WTC11 (cell line): ENCODE results near the gene SLC39A6. TPM values are rescaled to one million over a fixed set of nuclear protein-coding genes. Genes with fewer than 3 reads are reported as not detected.
"Not testable (repeated sequence)": the region's sequence is repeated elsewhere in the genome, so short reads cannot be mapped to it uniquely, and the experiment has no call there.

Experiments
- ATAC-seq: fragments of 200-7000 bp; cut with Tn5 transposase; 2 replicates; pipeline ENCODE4 v1.10.0; 2021; ENCODE audit warnings: mild to moderate bottlenecking, moderate library complexity
- CTCF ChIA-PET: fragments of 300-600 bp; sonication (Branson Sonifier 250); formaldehyde crosslinking; loops from one replicate; lab custom pipeline; 2021; ENCODE audit warnings: antibody characterized with exemption; lab: Charles Lee
- POLR2A ChIA-PET: fragments of 350-600 bp; sonication (Branson Sonifier 250); formaldehyde crosslinking; loops from one replicate; lab custom pipeline; 2021; ENCODE audit warnings: antibody characterized with exemption; lab: Charles Lee
- DNase-seq: peaks from one replicate; pipeline ENCODE4 v3.0.0; 2021; ENCODE audit warnings: low spot score
- H3K27ac Mint-ChIP-seq: 2 replicates; pipeline ENCODE4 v1.8.0; 2021; ENCODE audit warnings: mixed read lengths
- H3K27me3 Mint-ChIP-seq: 2 replicates; pipeline ENCODE4 v1.8.0; 2021; ENCODE audit warnings: low read depth, mild to moderate bottlenecking, moderate library complexity, mixed read lengths
- H3K36me3 Mint-ChIP-seq: 2 replicates; pipeline ENCODE4 v1.8.0; 2021; ENCODE audit warnings: mixed read lengths
- H3K4me1 Mint-ChIP-seq: 2 replicates; pipeline ENCODE4 v1.8.0; 2022; ENCODE audit warnings: mixed read lengths
- H3K4me3 Mint-ChIP-seq: 2 replicates; pipeline ENCODE4 v1.8.0; 2021; ENCODE audit warnings: mild to moderate bottlenecking, moderate library complexity, mixed read lengths
- H3K9me3 Mint-ChIP-seq: 2 replicates; pipeline ENCODE4 v1.8.0; 2021; ENCODE audit warnings: mixed read lengths
- ATF3 ChIP-seq: sonication (generic); formaldehyde crosslinking; conservative IDR thresholded peaks from 2 replicates; pipeline ENCODE4 v1.8.1; 2022; ENCODE audit warnings: mild to moderate bottlenecking, missing genetic modification reagents
- ATF6 ChIP-seq: sonication (generic); formaldehyde crosslinking; IDR thresholded peaks from 2 replicates; pipeline ENCODE4 v1.8.1; 2023; ENCODE audit warnings: mild to moderate bottlenecking, missing genetic modification reagents
- CTCF ChIP-seq: fragments of 200-600 bp; IDR thresholded peaks from 2 replicates; pipeline ENCODE4 v1.8.0; 2022; ENCODE audit warnings: antibody characterized with exemption
- EMX1 ChIP-seq: fragments of 250-450 bp; sonication (Bioruptor Pico); IDR thresholded peaks from 2 replicates; pipeline ENCODE4 v1.8.0; 2021; ENCODE audit warnings: mild to moderate bottlenecking
- FOXJ3 ChIP-seq: sonication (generic); formaldehyde crosslinking; IDR thresholded peaks from 2 replicates; pipeline ENCODE4 v1.9.0; 2021; ENCODE audit warnings: missing genetic modification reagents, mild to moderate bottlenecking, borderline replicate concordance
- FOXP1 ChIP-seq: sonication (generic); formaldehyde crosslinking; IDR thresholded peaks from 2 replicates; pipeline ENCODE4 v1.8.0; 2022; ENCODE audit warnings: missing genetic modification reagents, mild to moderate bottlenecking, moderate library complexity, borderline replicate concordance
- HMGA2 ChIP-seq: fragments of 250-450 bp; sonication (Bioruptor Pico); IDR thresholded peaks from 2 replicates; pipeline ENCODE4 v1.4.0; 2021; ENCODE audit warnings: mild to moderate bottlenecking, moderate library complexity
- IRF1 ChIP-seq: sonication (generic); formaldehyde crosslinking; IDR thresholded peaks from 2 replicates; pipeline ENCODE4 v1.8.0; 2023; ENCODE audit warnings: missing genetic modification reagents
- MXD4 ChIP-seq: fragments of 250-450 bp; sonication (Bioruptor Pico); IDR thresholded peaks from 2 replicates; pipeline ENCODE4 v1.8.0; 2021; ENCODE audit warnings: mild to moderate bottlenecking, moderate library complexity, borderline replicate concordance
- MYBL2 ChIP-seq: sonication (generic); formaldehyde crosslinking; IDR thresholded peaks from 2 replicates; pipeline ENCODE4 v1.8.1; 2023; ENCODE audit warnings: mild to moderate bottlenecking, moderate library complexity, missing genetic modification reagents
- PRRX2 ChIP-seq: fragments of 250-450 bp; sonication (Bioruptor Pico); IDR thresholded peaks from 2 replicates; pipeline ENCODE4 v1.8.0; 2021; ENCODE audit warnings: mild to moderate bottlenecking
- TCF7 ChIP-seq: sonication (generic); formaldehyde crosslinking; IDR thresholded peaks from 2 replicates; pipeline ENCODE4 v1.8.0; 2022; ENCODE audit warnings: mild to moderate bottlenecking, low read depth, missing genetic modification reagents, moderate library complexity
- ZBTB43 ChIP-seq: sonication (generic); formaldehyde crosslinking; IDR thresholded peaks from 2 replicates; pipeline ENCODE4 v1.8.1; 2023; ENCODE audit warnings: mild to moderate bottlenecking, missing genetic modification reagents
- ZNF121 ChIP-seq: sonication (generic); formaldehyde crosslinking; IDR thresholded peaks from 2 replicates; pipeline ENCODE4 v1.8.0; 2023; ENCODE audit warnings: missing genetic modification reagents
- ZNF423 ChIP-seq: fragments of 250-450 bp; sonication (Bioruptor Pico); IDR thresholded peaks from 2 replicates; pipeline ENCODE4 v2.1.2; 2022; ENCODE audit warnings: mild to moderate bottlenecking, moderate library complexity
- ZNF512 ChIP-seq: sonication (generic); formaldehyde crosslinking; IDR thresholded peaks from 2 replicates; pipeline ENCODE4 v1.8.1; 2022; ENCODE audit warnings: missing genetic modification reagents, borderline replicate concordance
- ZNF671 ChIP-seq: fragments of 250-450 bp; sonication (Bioruptor Pico); IDR thresholded peaks from 2 replicates; pipeline ENCODE4 v1.8.0; 2021; ENCODE audit warnings: mild to moderate bottlenecking
- ZSCAN18 ChIP-seq: fragments of 250-450 bp; sonication (Bioruptor Pico); IDR thresholded peaks from 2 replicates; pipeline ENCODE4 v2.1.2; 2022; ENCODE audit warnings: mild to moderate bottlenecking, moderate library complexity
- total RNA-seq: library from RNA; stranded (reverse); gene quantifications from 3 replicates; pipeline ENCODE4 v1.2.3, GENCODE V29; 2021

SLC39A6 gene
- total RNA-seq, 1 experiment from 2014 or later, result 29.2 TPM

- no peak overlapping the region for H3K4me3 Mint-ChIP-seq
- peaks cover 8% of the 10 kb centered on the region; the same call in 1 of the 2 replicates for H3K27me3 Mint-ChIP-seq
- no peak for DNase-seq
- no peak overlapping the region for H3K27ac Mint-ChIP-seq
- ChIA-PET CTCF (interaction anchor here (0.8 to 1.0 kb wide), 2 partner anchors 22 to 56 kb away, joined by 3 to 4 read pairs; no protein-coding TSS in a partner anchor), POLR2A (no interaction called here)
- no peak for TF ChIP-seq ZNF671
- TF ChIP-seq EMX1 (CRISPR knock-in tag), result no peak
- TF ChIP-seq ATF6 (CRISPR knock-in tag), result no peak
- no peak for TF ChIP-seq ZBTB43
- no peak for TF ChIP-seq MXD4 (CRISPR knock-in tag)
- TF ChIP-seq FOXJ3, result no peak
- no peaks in the 10 kb centered on the region for H3K4me1 Mint-ChIP-seq
- peaks cover 1% of the 10 kb centered on the region for H3K9me3 Mint-ChIP-seq
- no peak for ATAC-seq
- H3K36me3 Mint-ChIP-seq, result peaks cover under 1% of the 10 kb centered on the region; the same call in 1 of the 2 replicates
Measured at GRCh38 chr18:36073676-36074075, 55.5 kb downstream of the SLC39A6 start.

- CTCF ChIA-PET, H3K4me1 Mint-ChIP-seq: not testable (repeated sequence)
Measured at GRCh38 chr18:36072406-36072805, 56.7 kb downstream of the SLC39A6 start.

GRCh38 chr18:36067055-36067957 lies 61.8 kb downstream of the SLC39A6 start, which contains the start of gene RPRD1A:
Gene RPRD1A (minus strand): TSS chr18:36067559. CDS start chr18:36067404, 155 bp downstream.
- ATAC-seq (peak; percentile 96), DNase-seq (peak; percentile 99)
- Mint-ChIP-seq H3K27me3 (peaks cover 7% of the 10 kb centered on the region; the same call in 1 of the 2 replicates), H3K27ac (peak within 1 kb of the TSS; percentile 92), H3K4me1 (peaks cover 36% of the 10 kb centered on the region), H3K4me3 (peak within 1 kb of the TSS; percentile 94), H3K9me3 (peaks cover 5% of the 10 kb centered on the region), H3K36me3 (peaks cover 11% of the 10 kb centered on the region)
- CTCF ChIA-PET, result interaction anchor here (1.3 kb wide), 1 partner anchor 345 kb away, joined by 3 read pairs; no protein-coding TSS in a partner anchor
- POLR2A ChIA-PET, result interaction anchor here (0.7 to 1.3 kb wide), 3 partner anchors 61 to 309 kb away, joined by 3 to 5 read pairs (median 3); partner anchors contain the start of gene SLC39A6
- TF ChIP-seq TCF7 (CRISPR knock-in tag) (0 out of 2 replicates have a peak, but pooled peaks have one; percentile 26), MYBL2 (peak; percentile 83; the same call in 1 of the 2 replicates), ZSCAN18 (no peak), IRF1 (CRISPR knock-in tag) (no peak), PRRX2 (CRISPR knock-in tag) (no peak), ZNF512 (CRISPR knock-in tag) (no peak), ZNF121 (CRISPR knock-in tag) (no peak), ATF3 (no peak), ZBTB43 (peak; percentile 85), HMGA2 (no peak), FOXP1 (peak; percentile 83; the same call in 1 of the 2 replicates), CTCF (no peak), ZNF423 (CRISPR knock-in tag) (no peak)

More at GRCh38 chr18:36072406-36072805, 56.7 kb downstream of the SLC39A6 start:
- H3K27me3 Mint-ChIP-seq, POLR2A ChIA-PET, H3K9me3 Mint-ChIP-seq, DNase-seq, ATAC-seq, H3K36me3 Mint-ChIP-seq, H3K27ac Mint-ChIP-seq, H3K4me3 Mint-ChIP-seq: not testable (repeated sequence)
